K562 (cell line): ENCODE results near the gene CT45A9. TPM values are rescaled to one million over a fixed set of nuclear protein-coding genes. Genes with fewer than 3 reads are reported as not detected.

Experiments
- CBFA2T3 ChIP-seq: fragments of 450-650 bp; IDR thresholded peaks from 2 replicates; pipeline ENCODE4 v1.6.1; 2017
- FOXK2 ChIP-seq, 2 experiments: fragments of 450-650 bp; IDR thresholded peaks in 1 of 2; conservative IDR thresholded peaks in 1 of 2; 2 replicates each; pipeline ENCODE4 v1.6.1; 2016; ENCODE audit warnings: low read depth in 2 of 2, mild to moderate bottlenecking in 1 of 2
- HIVEP1 ChIP-seq: fragments of 250-450 bp; sonication (Bioruptor Pico); IDR thresholded peaks from 2 replicates; pipeline ENCODE4 v1.4.0; 2020; ENCODE audit warnings: mild to moderate bottlenecking
- LCOR ChIP-seq: sonication (generic); formaldehyde crosslinking; IDR thresholded peaks from 2 replicates; pipeline ENCODE4 v1.8.0; 2022; ENCODE audit warnings: mild to moderate bottlenecking, missing genetic modification reagents
- LEF1 ChIP-seq: fragments of 450-650 bp; IDR thresholded peaks from 2 replicates; pipeline ENCODE4 v1.6.1; 2016; ENCODE audit warnings: mild to moderate bottlenecking
- MAFF ChIP-seq: IDR thresholded peaks from 2 replicates; pipeline ENCODE4 v1.6.1; 2012; ENCODE audit warnings: low read length, improper control_type of control experiment
- NCOA2 ChIP-seq, 2 experiments: fragments of 450-650 bp; IDR thresholded peaks; 2 replicates each; pipeline ENCODE4 v1.6.1; 2018; ENCODE audit warnings: mild to moderate bottlenecking in 2 of 2, moderate library complexity in 1 of 2; ENCODE audit not compliant: partially characterized antibody in 2 of 2
- NFIC ChIP-seq: fragments of 450-650 bp; IDR thresholded peaks from 2 replicates; pipeline ENCODE4 v1.6.1; 2017; ENCODE audit warnings: mild to moderate bottlenecking, inconsistent platforms
- NR2C2 ChIP-seq, 2 experiments: fragments of 200-800 bp in 1 of 2; sonication (Bioruptor generic) in 1 of 2; sonication (generic) in 1 of 2; formaldehyde crosslinking in 1 of 2; IDR thresholded peaks; 2 replicates each; pipeline versions ENCODE4 v1.6.1 to v1.8.0; 2016 to 2022; ENCODE audit warnings: mild to moderate bottlenecking in 1 of 2, missing compliant biosample characterization in 1 of 2, missing genetic modification characterization in 1 of 2, missing genetic modification reagents in 1 of 2
- POLR2H ChIP-seq: IDR thresholded peaks from 2 replicates; pipeline ENCODE4 v1.6.1; 2016; ENCODE audit warnings: missing genetic modification characterization, low read depth, mild to moderate bottlenecking, control low read depth, missing compliant biosample characterization, moderate library complexity
- RAD51 ChIP-seq: fragments of 450-650 bp; IDR thresholded peaks from 2 replicates; pipeline ENCODE4 v1.7.1; 2016; ENCODE audit warnings: low read depth, mild to moderate bottlenecking, borderline replicate concordance
- SMARCE1 ChIP-seq: fragments of 450-650 bp; IDR thresholded peaks from 2 replicates; pipeline ENCODE4 v1.7.1; 2016; ENCODE audit warnings: mild to moderate bottlenecking
- STAT5A ChIP-seq: IDR thresholded peaks from 2 replicates; pipeline ENCODE4 v1.6.1; 2012; ENCODE audit warnings: low read length, inconsistent platforms, borderline replicate concordance
- TRIM24 ChIP-seq, 2 experiments: fragments of 450-650 bp; IDR thresholded peaks; 2 replicates each; pipeline ENCODE4 v1.6.1; 2016
- U2AF1 ChIP-seq: fragments of 200-400 bp; formaldehyde crosslinking; optimal IDR thresholded peaks from 2 replicates; pipeline ENCODE3; 2017; ENCODE audit warnings: mild to moderate bottlenecking, low read depth, low read length, moderate library complexity
- ZBTB8A ChIP-seq: fragments of 450-650 bp; IDR thresholded peaks from 2 replicates; pipeline ENCODE4 v1.6.1; 2018; ENCODE audit warnings: mild to moderate bottlenecking, moderate library complexity; ENCODE audit not compliant: partially characterized antibody
- polyA plus RNA-seq, 8 experiments: library from polyadenylated mRNA; depleted of rRNA in 4 of 8; stranded (reverse) in 5 of 8; unstranded in 3 of 8; fragments of >200 nt; fragmentation: Nextera tagmentation in 2 of 8; fragmentation: Illumina TruSeq in 1 of 8; extraction: Ambion mirVana in 2 of 8; extraction: Trizol in 1 of 8; gene quantifications; 2 replicates each; pipeline versions ENCODE4 v1.2.1 to v1.2.3, GENCODE V29; 2011 to 2014; ENCODE audit warnings: inconsistent platforms in 1 of 8, missing spikeins in 1 of 8
- total RNA-seq, 7 experiments: library from RNA; depleted of rRNA in 6 of 7; stranded (reverse); fragments of >200 nt in 6 of 7; fragmentation: Illumina TruSeq in 2 of 7; extraction: Trizol in 2 of 7; gene quantifications; 2 replicates each; pipeline versions ENCODE4 v1.2.1 to v1.2.3, GENCODE V29; 2011 to 2021; ENCODE audit warnings: low replicate concordance in 1 of 7
- TF ChIP-seq, protein P1 (sequence below): fragments of 450-650 bp; IDR thresholded peaks from 2 replicates; pipeline ENCODE4 v1.6.1; 2016
- TF ChIP-seq, protein P2 (sequence below): fragments of 200-800 bp; sonication (Bioruptor generic); IDR thresholded peaks from 2 replicates; pipeline ENCODE4 v1.6.1; 2017; ENCODE audit warnings: missing genetic modification characterization, missing compliant biosample characterization
- TF ChIP-seq, protein P3 (sequence below), 2 experiments: fragments of 450-650 bp; IDR thresholded peaks; 2 replicates each; pipeline ENCODE4 v1.6.1; 2016; ENCODE audit warnings: mild to moderate bottlenecking in 2 of 2, borderline replicate concordance in 1 of 2, low read depth in 1 of 2, moderate library complexity in 1 of 2

Gene CT45A9
- total and polyA plus RNA-seq, 9 of the 15 experiments (the other 6 are each of a cell fraction or from before 2014, with no cell fraction given), result 6.5 to 27.7 (median 9.6) TPM; not detected in 4

DNA sequence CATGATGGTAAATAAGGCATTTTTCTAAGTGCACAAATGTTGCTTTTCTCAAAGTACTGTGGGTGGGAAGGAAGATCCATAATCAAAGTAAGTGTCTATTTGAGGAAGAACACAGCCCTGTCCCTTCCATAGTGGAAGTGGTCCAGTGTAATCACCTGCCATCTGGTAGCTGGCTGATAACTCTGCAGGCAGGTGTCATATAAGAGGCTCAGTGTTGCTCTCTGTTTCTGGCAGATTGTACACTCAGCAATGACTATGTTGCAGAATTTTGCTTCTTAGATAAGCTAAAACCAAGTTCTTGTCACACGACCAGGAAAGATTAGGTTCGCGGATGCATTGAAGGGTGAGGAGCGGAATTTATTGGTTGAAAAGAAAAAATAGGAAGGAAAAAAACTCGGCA, 42.8 kb upstream of the CT45A9 start (continued):
- TF ChIP-seq, protein P1, sequence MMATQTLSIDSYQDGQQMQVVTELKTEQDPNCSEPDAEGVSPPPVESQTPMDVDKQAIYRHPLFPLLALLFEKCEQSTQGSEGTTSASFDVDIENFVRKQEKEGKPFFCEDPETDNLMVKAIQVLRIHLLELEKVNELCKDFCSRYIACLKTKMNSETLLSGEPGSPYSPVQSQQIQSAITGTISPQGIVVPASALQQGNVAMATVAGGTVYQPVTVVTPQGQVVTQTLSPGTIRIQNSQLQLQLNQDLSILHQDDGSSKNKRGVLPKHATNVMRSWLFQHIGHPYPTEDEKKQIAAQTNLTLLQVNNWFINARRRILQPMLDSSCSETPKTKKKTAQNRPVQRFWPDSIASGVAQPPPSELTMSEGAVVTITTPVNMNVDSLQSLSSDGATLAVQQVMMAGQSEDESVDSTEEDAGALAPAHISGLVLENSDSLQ, result peak; percentile 30; the same call in 1 of the 2 replicates
- TF ChIP-seq POLR2H (tag) (no peak), NFIC (peak; percentile 94), CBFA2T3 (peak; percentile 99), MAFF (peak; percentile 31; the same call in 1 of the 2 replicates), NCOA2 (IDR thresholded peaks at IDR 0.05; ENCODE audit: partially characterized antibody in 2 of 2) (peak; percentile 44 to 49), FOXK2 (conservative IDR thresholded peaks at IDR 0.05 in 1 of 2, IDR thresholded peaks at IDR 0.05 in 1 of 2; ENCODE audit: low read depth in 2 of 2) (0 out of 4 replicates have a peak, but pooled peaks of 1 of the 2 experiments have one; percentile 29), TRIM24 (IDR thresholded peaks at IDR 0.05) (peak; percentile 96 to 97), STAT5A (peak; percentile 93), LEF1 (peak; percentile 67), NR2C2 (CRISPR knock-in tag; IDR thresholded peaks at IDR 0.05) (no peak), NR2C2 (tag; IDR thresholded peaks at IDR 0.05) (no peak), U2AF1 (no peak), LCOR (CRISPR knock-in tag) (0 out of 2 replicates have a peak, but pooled peaks have one; percentile 29), RAD51 (peak; percentile 24; the same call in 1 of the 2 replicates), HIVEP1 (CRISPR knock-in tag) (0 out of 2 replicates have a peak, but pooled peaks have one; percentile 9), SMARCE1 (peak; percentile 88), ZBTB8A (no peak)
- TF ChIP-seq, protein P2, sequence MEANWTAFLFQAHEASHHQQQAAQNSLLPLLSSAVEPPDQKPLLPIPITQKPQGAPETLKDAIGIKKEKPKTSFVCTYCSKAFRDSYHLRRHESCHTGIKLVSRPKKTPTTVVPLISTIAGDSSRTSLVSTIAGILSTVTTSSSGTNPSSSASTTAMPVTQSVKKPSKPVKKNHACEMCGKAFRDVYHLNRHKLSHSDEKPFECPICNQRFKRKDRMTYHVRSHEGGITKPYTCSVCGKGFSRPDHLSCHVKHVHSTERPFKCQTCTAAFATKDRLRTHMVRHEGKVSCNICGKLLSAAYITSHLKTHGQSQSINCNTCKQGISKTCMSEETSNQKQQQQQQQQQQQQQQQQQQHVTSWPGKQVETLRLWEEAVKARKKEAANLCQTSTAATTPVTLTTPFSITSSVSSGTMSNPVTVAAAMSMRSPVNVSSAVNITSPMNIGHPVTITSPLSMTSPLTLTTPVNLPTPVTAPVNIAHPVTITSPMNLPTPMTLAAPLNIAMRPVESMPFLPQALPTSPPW (CRISPR knock-in tag), result peak; percentile 26; the same call in 1 of the 2 replicates
- TF ChIP-seq, protein P3, sequence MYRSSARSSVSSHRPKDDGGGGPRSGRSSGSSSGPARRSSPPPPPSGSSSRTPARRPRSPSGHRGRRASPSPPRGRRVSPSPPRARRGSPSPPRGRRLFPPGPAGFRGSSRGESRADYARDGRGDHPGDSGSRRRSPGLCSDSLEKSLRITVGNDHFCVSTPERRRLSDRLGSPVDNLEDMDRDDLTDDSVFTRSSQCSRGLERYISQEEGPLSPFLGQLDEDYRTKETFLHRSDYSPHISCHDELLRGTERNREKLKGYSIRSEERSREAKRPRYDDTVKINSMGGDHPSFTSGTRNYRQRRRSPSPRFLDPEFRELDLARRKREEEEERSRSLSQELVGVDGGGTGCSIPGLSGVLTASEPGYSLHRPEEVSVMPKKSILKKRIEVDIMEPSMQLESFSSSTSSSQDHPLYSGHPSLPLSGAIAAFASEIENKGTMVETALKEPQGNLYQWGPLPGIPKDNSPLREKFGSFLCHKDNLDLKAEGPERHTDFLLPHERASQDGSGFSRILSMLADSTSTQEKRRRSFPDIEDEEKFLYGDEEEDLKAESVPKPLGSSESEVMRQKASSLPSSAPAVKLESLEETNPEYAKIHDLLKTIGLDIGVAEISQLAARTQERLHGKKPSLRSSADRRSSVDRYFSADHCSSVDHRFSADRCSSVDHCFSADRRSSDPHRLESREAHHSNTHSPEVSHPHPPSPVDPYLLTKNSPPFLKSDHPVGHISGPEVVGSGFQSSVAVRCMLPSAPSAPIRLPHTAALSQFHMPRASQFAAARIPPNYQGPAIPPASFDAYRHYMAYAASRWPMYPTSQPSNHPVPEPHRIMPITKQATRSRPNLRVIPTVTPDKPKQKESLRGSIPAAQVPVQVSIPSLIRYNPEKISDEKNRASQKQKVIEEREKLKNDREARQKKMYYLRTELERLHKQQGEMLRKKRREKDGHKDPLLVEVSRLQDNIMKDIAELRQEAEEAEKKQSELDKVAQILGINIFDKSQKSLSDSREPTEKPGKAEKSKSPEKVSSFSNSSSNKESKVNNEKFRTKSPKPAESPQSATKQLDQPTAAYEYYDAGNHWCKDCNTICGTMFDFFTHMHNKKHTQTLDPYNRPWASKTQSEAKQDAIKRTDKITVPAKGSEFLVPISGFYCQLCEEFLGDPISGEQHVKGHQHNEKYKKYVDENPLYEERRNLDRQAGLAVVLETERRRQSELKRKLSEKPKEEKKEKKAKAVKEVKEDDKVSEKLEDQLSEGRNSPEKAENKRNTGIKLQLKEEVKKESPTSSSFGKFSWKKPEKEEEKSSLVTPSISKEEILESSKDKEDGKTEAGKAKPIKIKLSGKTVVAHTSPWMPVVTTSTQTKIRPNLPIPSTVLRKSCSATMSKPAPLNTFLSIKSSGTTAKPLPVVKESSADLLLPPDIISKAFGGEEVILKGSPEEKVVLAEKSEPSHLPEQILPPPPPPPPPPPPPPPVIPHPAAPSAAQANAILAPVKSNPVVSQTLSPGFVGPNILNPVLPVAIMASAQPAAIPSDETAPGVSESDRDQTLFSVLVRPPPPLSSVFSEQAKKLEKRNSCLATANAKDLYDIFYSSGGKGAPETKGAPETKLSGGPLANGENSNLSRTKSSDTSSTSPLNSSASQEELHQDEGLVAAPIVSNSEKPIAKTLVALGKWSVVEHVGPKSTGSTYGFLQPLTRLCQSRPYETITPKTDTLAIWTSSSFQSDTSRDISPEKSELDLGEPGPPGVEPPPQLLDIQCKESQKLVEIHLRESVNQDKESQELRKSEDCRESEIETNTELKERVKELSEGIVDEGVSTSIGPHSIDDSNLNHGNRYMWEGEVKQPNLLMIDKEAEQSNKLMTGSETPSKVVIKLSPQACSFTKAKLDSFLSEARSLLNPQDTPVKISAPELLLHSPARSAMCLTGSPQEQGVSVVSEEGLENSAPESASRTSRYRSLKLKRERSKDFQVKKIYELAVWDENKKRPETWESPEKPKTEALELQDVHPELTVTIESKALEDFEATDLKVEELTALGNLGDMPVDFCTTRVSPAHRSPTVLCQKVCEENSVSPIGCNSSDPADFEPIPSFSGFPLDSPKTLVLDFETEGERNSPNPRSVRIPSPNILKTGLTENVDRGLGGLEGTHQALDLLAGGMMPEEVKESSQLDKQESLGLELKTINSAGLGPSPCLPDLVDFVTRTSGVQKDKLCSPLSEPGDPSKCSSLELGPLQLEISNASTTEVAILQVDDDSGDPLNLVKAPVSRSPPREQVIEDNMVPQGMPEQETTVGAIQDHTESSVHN (IDR thresholded peaks at IDR 0.05; ENCODE audit: borderline replicate concordance in 1 of 2, low read depth in 1 of 2), result no peak
